ENCODE measurements around the gene DGUOK. TPM values are rescaled to one million over a fixed set of nuclear protein-coding genes. Genes with fewer than 3 reads are reported as not detected.
"Not testable (repeated sequence)": the region's sequence is repeated elsewhere in the genome, so short reads cannot be mapped to it uniquely, and the experiment has no call there.

Gene DGUOK
- total and polyA plus RNA-seq, 2 experiments from 2014 or later = 68.4 to 287 TPM

GRCh38 chr2:73939419-73939818 lies 12.7 kb downstream of the DGUOK start:
- Mint-ChIP-seq H3K9me3 (no peaks in the 10 kb centered on the region), H3K27ac (peak overlapping the region; percentile 80), H3K4me3 (no peak overlapping the region), H3K36me3 (ENCODE audit: low read depth) (peaks cover 8% of the 10 kb centered on the region), H3K4me1 (no peaks in the 10 kb centered on the region), H3K27me3 (ENCODE audit: insufficient read depth, low read depth, poor library complexity) (no peaks in the 10 kb centered on the region)
- no peak overlapping the region for H3K27ac ChIP-seq (ENCODE audit: low read depth)
- H3K4me3 ChIP-seq = no peak overlapping the region
- H4K20me1 ChIP-seq (replicated peaks; ENCODE audit: insufficient read depth) = peaks cover 45% of the 10 kb centered on the region
- no peak overlapping the region for H2AFZ ChIP-seq
- H3K79me2 ChIP-seq (replicated peaks; ENCODE audit: insufficient read depth) = peaks cover 100% of the 10 kb centered on the region
- H3K9me2 ChIP-seq (ENCODE audit: insufficient read depth) = no peaks in the 10 kb centered on the region
- H3K4me1 ChIP-seq (ENCODE audit: insufficient read depth) = no peaks in the 10 kb centered on the region
- 0 out of 2 replicates have a peak, but pooled peaks cover 3% of the 10 kb centered on the region for H3K36me3 ChIP-seq (ENCODE audit: insufficient read depth)
- 0 out of 2 replicates have a peak, but pooled peaks cover 3% of the 10 kb centered on the region for H3F3A ChIP-seq (replicated peaks; ENCODE audit: low read depth)
- TF ChIP-seq CREB1 (CRISPR knock-in tag; IDR thresholded peaks at IDR 0.05; ENCODE audit: low read depth) (no peak), EZH2phosphoT487 (IDR thresholded peaks at IDR 0.05; ENCODE audit: unreplicated experiment) (no peak), STAT1 (IDR thresholded peaks at IDR 0.05; ENCODE audit: unreplicated experiment) (no peak), CTCF (conservative IDR thresholded peaks at IDR 0.05; ENCODE audit: low read depth in 2 of 2) (peak in 1 of 2 experiments; percentile 58; a peak in 3 of 4 replicates), POLR2AphosphoS5 (IDR thresholded peaks at IDR 0.05; ENCODE audit: low read depth) (no peak), EZH2 (IDR thresholded peaks at IDR 0.05; ENCODE audit: low read depth, unreplicated experiment) (no peak), NANOG (IDR thresholded peaks at IDR 0.05; ENCODE audit: borderline replicate concordance) (no peak)
- no peak overlapping the region for H3K4me2 ChIP-seq
- no peaks in the 10 kb centered on the region for H3K27me3 ChIP-seq (ENCODE audit: insufficient read depth)
- peak; percentile 54 for DNase-seq (ENCODE audit: low spot score)
- ATAC-seq = peak; percentile 93

- H2AFZ ChIP-seq; H3K4me3 ChIP-seq; ATAC-seq; DNase-seq (ENCODE audit: low spot score); H3K9me2 ChIP-seq (ENCODE audit: insufficient read depth); H3K4me2 ChIP-seq; H3K36me3 ChIP-seq (ENCODE audit: insufficient read depth); H3K27me3 ChIP-seq (ENCODE audit: insufficient read depth); H3K27ac Mint-ChIP-seq; H3F3A ChIP-seq (replicated peaks; ENCODE audit: low read depth); H3K4me3 Mint-ChIP-seq; H3K4me1 Mint-ChIP-seq; H3K27me3 Mint-ChIP-seq (ENCODE audit: insufficient read depth, low read depth, poor library complexity); H3K4me1 ChIP-seq (ENCODE audit: insufficient read depth); H3K9me3 Mint-ChIP-seq: not testable (repeated sequence)
- H4K20me1 ChIP-seq (replicated peaks; ENCODE audit: insufficient read depth) = peaks cover 43% of the 10 kb centered on the region
- 0 out of 2 replicates have a peak overlapping the region, but pooled peaks have one; percentile 23 for H3K27ac ChIP-seq (ENCODE audit: low read depth)
- H3K36me3 Mint-ChIP-seq (ENCODE audit: low read depth) = peaks cover 15% of the 10 kb centered on the region
- peaks cover 99% of the 10 kb centered on the region for H3K79me2 ChIP-seq (replicated peaks; ENCODE audit: insufficient read depth)
Measured at GRCh38 chr2:73940066-73940465, 13.4 kb downstream of the DGUOK start.

- Histone ChIP-seq H3K4me3 (no peak overlapping the region), H3K27ac (ENCODE audit: low read depth) (no peak overlapping the region), H3F3A (replicated peaks; ENCODE audit: low read depth) (no peaks in the 10 kb centered on the region), H3K27me3 (ENCODE audit: insufficient read depth) (no peaks in the 10 kb centered on the region), H3K36me3 (ENCODE audit: insufficient read depth) (peaks cover 10% of the 10 kb centered on the region), H3K4me2 (no peak overlapping the region), H4K20me1 (replicated peaks; ENCODE audit: insufficient read depth) (peaks cover 37% of the 10 kb centered on the region), H3K4me1 (ENCODE audit: insufficient read depth) (no peaks in the 10 kb centered on the region), H2AFZ (no peak overlapping the region), H3K79me2 (replicated peaks; ENCODE audit: insufficient read depth) (peaks cover 80% of the 10 kb centered on the region), H3K9me2 (ENCODE audit: insufficient read depth) (no peaks in the 10 kb centered on the region)
- Mint-ChIP-seq H3K9me3 (no peaks in the 10 kb centered on the region), H3K36me3 (ENCODE audit: low read depth) (peaks cover 28% of the 10 kb centered on the region), H3K27me3 (ENCODE audit: insufficient read depth, low read depth, poor library complexity) (no peaks in the 10 kb centered on the region), H3K4me3 (no peak overlapping the region), H3K4me1 (no peaks in the 10 kb centered on the region), H3K27ac (no peak overlapping the region)
- no peak for DNase-seq (ENCODE audit: low spot score)
- no peak for ATAC-seq
- TF ChIP-seq ETS1 (IDR thresholded peaks at IDR 0.05) = no peak
- TF ChIP-seq CTCF (conservative IDR thresholded peaks at IDR 0.05; ENCODE audit: low read depth in 2 of 2) = no peak
- no peak for TF ChIP-seq CREB1 (CRISPR knock-in tag; IDR thresholded peaks at IDR 0.05; ENCODE audit: low read depth)
- no peak for TF ChIP-seq REST (IDR thresholded peaks at IDR 0.05; ENCODE audit: unreplicated experiment)
- no peak for TF ChIP-seq ZNF331 (CRISPR knock-in tag; IDR thresholded peaks at IDR 0.05; ENCODE audit: low read depth)
- TF ChIP-seq ZNF114 (CRISPR knock-in tag; IDR thresholded peaks at IDR 0.05) = no peak
Measured at GRCh38 chr2:73942664-73943063, 16.0 kb downstream of the DGUOK start.

Data from GM23338 (cell line).